BLaER1 treated with 17β-estradiol and CSF1 and Interleukin-3, amounts not matched to agents 10 nM and 100 nM (cell line): ENCODE results near the gene EXOC6B.

Experiments
- H3K27ac ChIP-seq, 11 experiments: shearing (Covaris generic); formaldehyde crosslinking; 2 replicates each; pipeline ENCODE4 v1.8.1; 2022
- H3K27me3 ChIP-seq, 11 experiments: shearing (Covaris generic); formaldehyde crosslinking; 2 replicates each; pipeline ENCODE4 v1.8.1; 2022
- H3K36me3 ChIP-seq, 11 experiments: shearing (Covaris generic); formaldehyde crosslinking; 2 replicates each; pipeline ENCODE4 v1.8.1; 2022
- H3K4me1 ChIP-seq, 10 experiments: shearing (Covaris generic); formaldehyde crosslinking; 2 replicates each; pipeline ENCODE4 v1.8.1; 2022
- H3K4me2 ChIP-seq, 11 experiments: shearing (Covaris generic); formaldehyde crosslinking; 2 replicates each; pipeline ENCODE4 v1.8.1; 2022
- H3K4me3 ChIP-seq, 10 experiments: shearing (Covaris generic); formaldehyde crosslinking; 2 replicates each; pipeline ENCODE4 v1.8.1; 2022
- H3K9ac ChIP-seq, 11 experiments: shearing (Covaris generic); formaldehyde crosslinking; 2 replicates each; pipeline ENCODE4 v1.8.1; 2022
- H3K9me3 ChIP-seq, 11 experiments: shearing (Covaris generic); formaldehyde crosslinking; replicated peaks in 1 of 11; 2 replicates each; pipeline ENCODE4 v1.8.1; 2022
- H4K20me1 ChIP-seq, 11 experiments: shearing (Covaris generic); formaldehyde crosslinking; 2 replicates each; pipeline ENCODE4 v1.8.1; 2022
- Cebpa-rat ChIP-seq, 11 experiments: shearing (Covaris generic); IDR thresholded peaks; 2 replicates each; pipeline ENCODE4 v1.8.1; 2022

EXOC6B gene

GRCh38 chr2:72361521-72361920, 464.3 kb downstream of the EXOC6B start:
- H3K9ac ChIP-seq = no peak overlapping the region
- H3K9me3 ChIP-seq = no peaks in the 10 kb centered on the region
- no peaks in the 10 kb centered on the region for H3K27me3 ChIP-seq
- H3K27ac ChIP-seq = no peak overlapping the region
- no peaks in the 10 kb centered on the region; a peak in 1 of 22 replicates for H3K36me3 ChIP-seq
- H3K4me1 ChIP-seq = no peaks in the 10 kb centered on the region
- no peak overlapping the region for H3K4me2 ChIP-seq
- H4K20me1 ChIP-seq = no peaks in the 10 kb centered on the region
- H3K4me3 ChIP-seq = no peak overlapping the region
- TF ChIP-seq Cebpa-rat (IDR thresholded peaks at IDR 0.05) = no peak

GRCh38 chr2:72361042-72361441, 464.8 kb downstream of the EXOC6B start:
- Histone ChIP-seq H4K20me1 (no peaks in the 10 kb centered on the region), H3K9me3 (no peaks in the 10 kb centered on the region), H3K36me3 (no peaks in the 10 kb centered on the region; a peak in 1 of 22 replicates), H3K4me3 (no peak overlapping the region), H3K4me1 (no peaks in the 10 kb centered on the region), H3K27me3 (no peaks in the 10 kb centered on the region), H3K9ac (no peak overlapping the region), H3K27ac (no peak overlapping the region), H3K4me2 (no peak overlapping the region)
- no peak for TF ChIP-seq Cebpa-rat (IDR thresholded peaks at IDR 0.05)

- Histone ChIP-seq H3K27ac (no peak overlapping the region), H3K4me2 (no peak overlapping the region), H3K9me3 (no peaks in the 10 kb centered on the region; a peak in 1 of 22 replicates), H3K9ac (no peak overlapping the region), H3K36me3 (no peaks in the 10 kb centered on the region), H4K20me1 (no peaks in the 10 kb centered on the region), H3K4me1 (no peaks in the 10 kb centered on the region), H3K4me3 (no peak overlapping the region), H3K27me3 (no peaks in the 10 kb centered on the region)
- TF ChIP-seq Cebpa-rat (IDR thresholded peaks at IDR 0.05) = no peak
Measured at GRCh38 chr2:72350852-72351251, 475.0 kb downstream of the EXOC6B start.

GRCh38 chr2:72349016-72349415, 476.8 kb downstream of the EXOC6B start:
- no peak overlapping the region for H3K27ac ChIP-seq
- H4K20me1 ChIP-seq = no peaks in the 10 kb centered on the region
- H3K36me3 ChIP-seq = no peaks in the 10 kb centered on the region
- TF ChIP-seq Cebpa-rat (IDR thresholded peaks at IDR 0.05) = no peak
- no peaks in the 10 kb centered on the region; a peak in 1 of 22 replicates for H3K9me3 ChIP-seq
- no peak overlapping the region for H3K4me2 ChIP-seq
- H3K9ac ChIP-seq = no peak overlapping the region
- H3K4me1 ChIP-seq = no peaks in the 10 kb centered on the region
- H3K4me3 ChIP-seq = no peak overlapping the region
- H3K27me3 ChIP-seq = no peaks in the 10 kb centered on the region

GRCh38 chr2:72347081-72347480, 478.8 kb downstream of the EXOC6B start:
- H3K36me3 ChIP-seq = no peaks in the 10 kb centered on the region
- TF ChIP-seq Cebpa-rat (IDR thresholded peaks at IDR 0.05) = no peak
- no peak overlapping the region for H3K4me3 ChIP-seq
- no peaks in the 10 kb centered on the region for H4K20me1 ChIP-seq
- no peak overlapping the region for H3K4me2 ChIP-seq
- H3K4me1 ChIP-seq = no peaks in the 10 kb centered on the region
- H3K9me3 ChIP-seq = no peaks in the 10 kb centered on the region; a peak in 1 of 22 replicates
- H3K27me3 ChIP-seq = no peaks in the 10 kb centered on the region
- no peak overlapping the region for H3K27ac ChIP-seq
- no peak overlapping the region for H3K9ac ChIP-seq

- Histone ChIP-seq H3K9ac (no peak overlapping the region), H3K36me3 (no peaks in the 10 kb centered on the region), H3K4me3 (no peak overlapping the region), H3K4me1 (no peaks in the 10 kb centered on the region), H3K9me3 (no peaks in the 10 kb centered on the region), H3K27me3 (no peaks in the 10 kb centered on the region), H3K4me2 (no peak overlapping the region), H3K27ac (no peak overlapping the region), H4K20me1 (no peaks in the 10 kb centered on the region)
- no peak for TF ChIP-seq Cebpa-rat (IDR thresholded peaks at IDR 0.05)
Measured at GRCh38 chr2:72341639-72342038, 484.2 kb downstream of the EXOC6B start.

- Histone ChIP-seq H3K9ac (no peak overlapping the region), H3K4me1 (no peaks in the 10 kb centered on the region), H3K27ac (no peak overlapping the region), H3K4me2 (no peak overlapping the region), H3K27me3 (no peaks in the 10 kb centered on the region), H3K36me3 (no peaks in the 10 kb centered on the region), H3K4me3 (no peak overlapping the region), H3K9me3 (no peaks in the 10 kb centered on the region), H4K20me1 (no peaks in the 10 kb centered on the region)
- TF ChIP-seq Cebpa-rat (IDR thresholded peaks at IDR 0.05) = no peak
Measured at GRCh38 chr2:72340665-72341064, 485.2 kb downstream of the EXOC6B start.

GRCh38 chr2:72338076-72338475, 487.8 kb downstream of the EXOC6B start:
- TF ChIP-seq Cebpa-rat (IDR thresholded peaks at IDR 0.05) = no peak
- H3K27me3 ChIP-seq = no peaks in the 10 kb centered on the region
- no peaks in the 10 kb centered on the region; a peak in 1 of 22 replicates for H3K9me3 ChIP-seq
- H3K36me3 ChIP-seq = no peaks in the 10 kb centered on the region
- no peaks in the 10 kb centered on the region for H3K4me1 ChIP-seq
- no peak overlapping the region for H3K4me3 ChIP-seq
- H3K27ac ChIP-seq = no peak overlapping the region
- H3K4me2 ChIP-seq = no peak overlapping the region
- no peak overlapping the region for H3K9ac ChIP-seq
- H4K20me1 ChIP-seq = no peaks in the 10 kb centered on the region

GRCh38 chr2:72332720-72333119, 493.1 kb downstream of the EXOC6B start:
- H3K36me3 ChIP-seq = no peaks in the 10 kb centered on the region
- no peaks in the 10 kb centered on the region for H3K27me3 ChIP-seq
- no peaks in the 10 kb centered on the region; a peak in 1 of 22 replicates for H3K9me3 ChIP-seq
- H3K4me1 ChIP-seq = no peaks in the 10 kb centered on the region
- no peak for TF ChIP-seq Cebpa-rat (IDR thresholded peaks at IDR 0.05)
- H3K4me2 ChIP-seq = no peak overlapping the region
- no peak overlapping the region for H3K9ac ChIP-seq
- no peak overlapping the region for H3K4me3 ChIP-seq
- no peaks in the 10 kb centered on the region for H4K20me1 ChIP-seq
- H3K27ac ChIP-seq = no peak overlapping the region

GRCh38 chr2:72330652-72331051, 495.2 kb downstream of the EXOC6B start:
- H3K27ac ChIP-seq = no peak overlapping the region
- no peak overlapping the region for H3K4me3 ChIP-seq
- H4K20me1 ChIP-seq = no peaks in the 10 kb centered on the region
- H3K36me3 ChIP-seq = no peaks in the 10 kb centered on the region
- no peak overlapping the region for H3K9ac ChIP-seq
- H3K4me1 ChIP-seq = no peaks in the 10 kb centered on the region
- no peaks in the 10 kb centered on the region; a peak in 1 of 22 replicates for H3K9me3 ChIP-seq
- no peaks in the 10 kb centered on the region for H3K27me3 ChIP-seq
- TF ChIP-seq Cebpa-rat (IDR thresholded peaks at IDR 0.05) = no peak
- H3K4me2 ChIP-seq = no peak overlapping the region

- Histone ChIP-seq H3K4me1 (no peaks in the 10 kb centered on the region), H3K9ac (no peak overlapping the region), H3K27me3 (no peaks in the 10 kb centered on the region), H3K4me3 (no peak overlapping the region), H3K9me3 (no peaks in the 10 kb centered on the region), H4K20me1 (no peaks in the 10 kb centered on the region), H3K27ac (no peak overlapping the region), H3K4me2 (no peak overlapping the region), H3K36me3 (no peaks in the 10 kb centered on the region)
- TF ChIP-seq Cebpa-rat (IDR thresholded peaks at IDR 0.05) = no peak
Measured at GRCh38 chr2:72326759-72327158, 499.1 kb downstream of the EXOC6B start.
